Measurements from ENCODE around the gene BTN1A1.
"Not testable (repeated sequence)": the region's sequence is repeated elsewhere in the genome, so short reads cannot be mapped to it uniquely, and the experiment has no call there.

BTN1A1 gene

GRCh38 chr6:26537846-26538571, 37.9 kb downstream of the BTN1A1 start, which contains the start of gene HMGN4:
HMGN4 (plus strand) TSS chr6:26538366; CDS start chr6:26545207, 6,841 bp downstream.
- DNase-seq = peak; percentile 95

- DNase-seq = no peak
Measured at GRCh38 chr6:26538572-26538902, 38.4 kb downstream of the BTN1A1 start.

- DNase-seq = no peak
Measured at GRCh38 chr6:26539071-26539615, 39.0 kb downstream of the BTN1A1 start.

- no peak for DNase-seq
Measured at GRCh38 chr6:26541579-26541978, 41.5 kb downstream of the BTN1A1 start.

- no peak for DNase-seq
Measured at GRCh38 chr6:26543953-26544352, 43.9 kb downstream of the BTN1A1 start.

- no peak for DNase-seq
Measured at GRCh38 chr6:26544473-26544872, 44.4 kb downstream of the BTN1A1 start.

- no peak for DNase-seq
Measured at GRCh38 chr6:26545627-26546026, 45.5 kb downstream of the BTN1A1 start.

GRCh38 chr6:26547363-26547762, 47.3 kb downstream of the BTN1A1 start:
- not testable (repeated sequence) for DNase-seq

- DNase-seq = no peak
Measured at GRCh38 chr6:26550250-26550993, 50.3 kb downstream of the BTN1A1 start.

GRCh38 chr6:26552205-26552604, 52.1 kb downstream of the BTN1A1 start:
- no peak for DNase-seq

GRCh38 chr6:26552640-26553188, 52.6 kb downstream of the BTN1A1 start:
- DNase-seq = no peak

- DNase-seq = peak; percentile 87
Measured at GRCh38 chr6:26553264-26553634, 53.1 kb downstream of the BTN1A1 start.

- DNase-seq = peak; percentile 91
Measured at GRCh38 chr6:26553635-26554446, 53.7 kb downstream of the BTN1A1 start.

- no peak for DNase-seq
Measured at GRCh38 chr6:26554447-26554696, 54.3 kb downstream of the BTN1A1 start.

GRCh38 chr6:26554697-26555504, 54.8 kb downstream of the BTN1A1 start:
- DNase-seq = peak; percentile 76

GRCh38 chr6:26555505-26556262, 55.6 kb downstream of the BTN1A1 start:
- DNase-seq = no peak

GRCh38 chr6:26556263-26557070, 56.4 kb downstream of the BTN1A1 start:
- peak; percentile 56 for DNase-seq

All from CD4-positive, alpha-beta T cell treated with Interleukin-12 subunit alpha and Interleukin-12 subunit beta, for 1 hour (primary cell).